Panc1 (cell line): ENCODE results near the gene RFX6. TPM values are rescaled to one million over a fixed set of nuclear protein-coding genes. Genes with fewer than 3 reads are reported as not detected.

Source experiments
- ATAC-seq: fragments of 200-7000 bp; cut with Tn5 transposase; 2 replicates; pipeline ENCODE4 v1.9.1; 2020; ENCODE audit warnings: mild to moderate bottlenecking, moderate library complexity
- BruUV-seq: library from RNA; stranded (reverse); fragments of 400-500 nt; replicated peaks from 2 replicates; lab custom pipeline; 2021; lab: Mats Ljungman, UMichigan
- CTCF ChIA-PET: fragments of 300-600 bp; sonication (Branson Sonifier 250); formaldehyde crosslinking; loops from one replicate; lab custom pipeline; 2022; ENCODE audit warnings: antibody characterized with exemption; lab: Charles Lee
- POLR2A ChIA-PET: fragments of 300-600 bp; sonication (Branson Sonifier 250); formaldehyde crosslinking; loops from one replicate; lab custom pipeline; 2022; ENCODE audit warnings: antibody characterized with exemption; lab: Charles Lee
- DNase-seq: peaks from one replicate; pipeline ENCODE4 v3.0.0-alpha.2; 2010; ENCODE audit warnings: low read depth, low spot score
- H3K27ac ChIP-seq: 2 replicates; pipeline ENCODE4 v1.5.1; 2011; ENCODE audit warnings: mild to moderate bottlenecking, low read length, inconsistent platforms
- H3K27me3 ChIP-seq: fragments of 200-500 bp; sonication (Bioruptor generic); 2 replicates; pipeline ENCODE4 v1.6.0; 2014; ENCODE audit warnings: low read length, inconsistent platforms; ENCODE audit not compliant: control insufficient read depth, insufficient read depth
- H3K36me3 ChIP-seq: fragments of 200-500 bp; sonication (Bioruptor generic); 2 replicates; pipeline ENCODE4 v1.5.1; 2014; ENCODE audit warnings: inconsistent platforms, mild to moderate bottlenecking, low read length, moderate library complexity; ENCODE audit not compliant: control insufficient read depth, insufficient read depth
- H3K4me1 ChIP-seq: 2 replicates; pipeline ENCODE4 v1.5.1; 2011; ENCODE audit warnings: inconsistent platforms, mild to moderate bottlenecking, low read length, moderate library complexity; ENCODE audit not compliant: control insufficient read depth, insufficient read depth
- H3K4me3 ChIP-seq, 2 experiments: 2 replicates each; pipeline ENCODE4 v1.5.1; 2011 to 2012; ENCODE audit warnings: low read depth in 2 of 2, low read length in 2 of 2, mild to moderate bottlenecking in 2 of 2, inconsistent platforms in 1 of 2, moderate library complexity in 1 of 2
- H3K9me3 ChIP-seq: fragments of 200-500 bp; sonication (Bioruptor generic); 2 replicates; pipeline ENCODE4 v1.5.1; 2014; ENCODE audit warnings: low read depth, mild to moderate bottlenecking, inconsistent platforms, low read length, moderate library complexity; ENCODE audit not compliant: control insufficient read depth, insufficient read depth
- POLR2AphosphoS5 ChIP-seq: IDR thresholded peaks from 2 replicates; pipeline ENCODE4 v1.6.1; 2012; ENCODE audit warnings: mild to moderate bottlenecking, low read depth, low read length, moderate library complexity
- REST ChIP-seq, 2 experiments: IDR thresholded peaks; 2 replicates each; pipeline ENCODE4 v1.6.1; 2011 to 2012; ENCODE audit warnings: low read depth in 2 of 2, control low read depth in 1 of 2, low read length in 1 of 2, mild to moderate bottlenecking in 1 of 2, moderate library complexity in 1 of 2; ENCODE audit not compliant: insufficient read depth in 1 of 2
- SIN3A ChIP-seq: IDR thresholded peaks from 2 replicates; pipeline ENCODE4 v1.6.1; 2012; ENCODE audit warnings: low read depth, mild to moderate bottlenecking, low read length, moderate library complexity, borderline replicate concordance; ENCODE audit not compliant: insufficient read depth
- TCF7L2 ChIP-seq: IDR thresholded peaks from 2 replicates; pipeline ENCODE4 v1.6.1; 2011; ENCODE audit warnings: mild to moderate bottlenecking, low read depth, low read length, inconsistent platforms
- in situ Hi-C: cut with HindIII; loops from 2 replicates; pipeline ENCODE4 v1.10.0; 2016; ENCODE audit warnings: low sequenced_read_pairs, low pct_unique_long_range_greater_than_20kb
- intact Hi-C: fragments of 100-400 bp; cut with micrococcal nuclease; formaldehyde crosslinking; loops from one replicate; pipeline ENCODE4 v1.10.0; 2022; ENCODE audit not compliant: unreplicated experiment
- total RNA-seq: library from RNA; stranded (reverse); gene quantifications from one replicate; pipeline ENCODE4 v1.2.1, GENCODE V29; 2021; ENCODE audit not compliant: unreplicated experiment
- TF ChIP-seq, protein P1 (sequence below): fragments of 450-650 bp; IDR thresholded peaks from 2 replicates; pipeline ENCODE4 v1.5.1; 2017; ENCODE audit warnings: mild to moderate bottlenecking

The RFX6 gene
- total RNA-seq, 1 experiment from 2014 or later, result not detected

- in situ Hi-C loops (no loop called here), intact Hi-C loops (no loop called here)
- Histone ChIP-seq H3K4me1 (no peaks in the 10 kb centered on the region), H3K36me3 (no peaks in the 10 kb centered on the region), H3K9me3 (no peaks in the 10 kb centered on the region), H3K4me3 (no peak overlapping the region), H3K27ac (no peak overlapping the region), H3K27me3 (peaks cover 6% of the 10 kb centered on the region)
- DNase-seq (no peak), ATAC-seq (no peak)
- ChIA-PET POLR2A (no interaction called here), CTCF (no interaction called here)
- BruUV-seq, result no TSS peak
- no peak for TF ChIP-seq TCF7L2
- TF ChIP-seq, protein P1, sequence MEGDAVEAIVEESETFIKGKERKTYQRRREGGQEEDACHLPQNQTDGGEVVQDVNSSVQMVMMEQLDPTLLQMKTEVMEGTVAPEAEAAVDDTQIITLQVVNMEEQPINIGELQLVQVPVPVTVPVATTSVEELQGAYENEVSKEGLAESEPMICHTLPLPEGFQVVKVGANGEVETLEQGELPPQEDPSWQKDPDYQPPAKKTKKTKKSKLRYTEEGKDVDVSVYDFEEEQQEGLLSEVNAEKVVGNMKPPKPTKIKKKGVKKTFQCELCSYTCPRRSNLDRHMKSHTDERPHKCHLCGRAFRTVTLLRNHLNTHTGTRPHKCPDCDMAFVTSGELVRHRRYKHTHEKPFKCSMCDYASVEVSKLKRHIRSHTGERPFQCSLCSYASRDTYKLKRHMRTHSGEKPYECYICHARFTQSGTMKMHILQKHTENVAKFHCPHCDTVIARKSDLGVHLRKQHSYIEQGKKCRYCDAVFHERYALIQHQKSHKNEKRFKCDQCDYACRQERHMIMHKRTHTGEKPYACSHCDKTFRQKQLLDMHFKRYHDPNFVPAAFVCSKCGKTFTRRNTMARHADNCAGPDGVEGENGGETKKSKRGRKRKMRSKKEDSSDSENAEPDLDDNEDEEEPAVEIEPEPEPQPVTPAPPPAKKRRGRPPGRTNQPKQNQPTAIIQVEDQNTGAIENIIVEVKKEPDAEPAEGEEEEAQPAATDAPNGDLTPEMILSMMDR, result no peak
- no peak for TF ChIP-seq SIN3A
- TF ChIP-seq REST (IDR thresholded peaks at IDR 0.05; ENCODE audit: insufficient read depth in 1 of 2, low read depth in 2 of 2, low read length in 1 of 2), result no peak
- no peak for TF ChIP-seq POLR2AphosphoS5
These were observed 86.9 kb downstream of the RFX6 start for GRCh38 chr6:116963972-116964371.

GRCh38 chr6:116966675-116967576, 89.9 kb downstream of the RFX6 start:
- no peak overlapping the region for H3K27ac ChIP-seq
- ATAC-seq (no peak), DNase-seq (no peak)
- H3K36me3 ChIP-seq, result no peaks in the 10 kb centered on the region
- H3K4me3 ChIP-seq, result no peak overlapping the region
- in situ Hi-C loops (no loop called here), intact Hi-C loops (loop anchor here (5.0 kb wide), 1 partner anchor 185 kb away; no protein-coding TSS in a partner anchor)
- peaks cover 8% of the 10 kb centered on the region for H3K27me3 ChIP-seq
- POLR2A ChIA-PET, result no interaction called here
- CTCF ChIA-PET, result interaction anchor here (0.6 kb wide), 2 partner anchors 188 to 662 kb away, joined by 3 to 6 read pairs; no protein-coding TSS in a partner anchor
- no TSS peak for BruUV-seq
- H3K9me3 ChIP-seq, result no peaks in the 10 kb centered on the region
- no peaks in the 10 kb centered on the region for H3K4me1 ChIP-seq
- TF ChIP-seq, protein P1, result no peak
- TF ChIP-seq SIN3A, result no peak
- TF ChIP-seq TCF7L2, result no peak
- TF ChIP-seq REST (IDR thresholded peaks at IDR 0.05; ENCODE audit: insufficient read depth in 1 of 2, low read depth in 2 of 2, low read length in 1 of 2), result no peak
- no peak for TF ChIP-seq POLR2AphosphoS5
